Measurements from ENCODE around the gene PRKX.
"Not testable (repeated sequence)": the region's sequence is repeated elsewhere in the genome, so short reads cannot be mapped to it uniquely, and the experiment has no call there.

The PRKX gene

GRCh38 chrX:3713225-3713936 is at the start of gene PRKX:
Gene PRKX, minus strand, starts transcription at chrX:3713649. Its CDS starts 396 bp downstream, at chrX:3713253.
- no peak for DNase-seq

- DNase-seq: no peak
Measured at GRCh38 chrX:3763111-3763510, 49.7 kb upstream of the PRKX start.

GRCh38 chrX:3757510-3758025 is 44.1 kb upstream of the PRKX start:
- no peak for DNase-seq

GRCh38 chrX:3748052-3748559 is 34.7 kb upstream of the PRKX start:
- DNase-seq: no peak

- DNase-seq: no peak
Measured at GRCh38 chrX:3743801-3744439, 30.5 kb upstream of the PRKX start.

GRCh38 chrX:3740946-3741345 is 27.5 kb upstream of the PRKX start:
- not testable (repeated sequence) for DNase-seq

GRCh38 chrX:3738509-3738908 is 25.1 kb upstream of the PRKX start:
- DNase-seq: no peak

- not testable (repeated sequence) for DNase-seq
Measured at GRCh38 chrX:3736536-3736935, 23.1 kb upstream of the PRKX start.

GRCh38 chrX:3735891-3736290 is 22.4 kb upstream of the PRKX start:
- DNase-seq: not testable (repeated sequence)

GRCh38 chrX:3734456-3734855 is 21.0 kb upstream of the PRKX start:
- not testable (repeated sequence) for DNase-seq

GRCh38 chrX:3733043-3733430 is 19.6 kb upstream of the PRKX start:
- no peak for DNase-seq

GRCh38 chrX:3732326-3733042 is 19.0 kb upstream of the PRKX start:
- DNase-seq: not testable (repeated sequence)

GRCh38 chrX:3728454-3728853 is 15.0 kb upstream of the PRKX start:
- DNase-seq: no peak

- DNase-seq: not testable (repeated sequence)
Measured at GRCh38 chrX:3723460-3723859, 10.0 kb upstream of the PRKX start.

- DNase-seq: no peak
Measured at GRCh38 chrX:3717742-3718420, 4.4 kb upstream of the PRKX start.

GRCh38 chrX:3715921-3716320 is 2.5 kb upstream of the PRKX start:
- no peak for DNase-seq

- not testable (repeated sequence) for DNase-seq
Measured at GRCh38 chrX:3714706-3715479, 1.4 kb upstream of the PRKX start.

- DNase-seq: no peak
Measured at GRCh38 chrX:3713937-3714434, 537 bp upstream of the PRKX start.

GRCh38 chrX:3712870-3713224 is 602 bp downstream of the PRKX start:
- no peak for DNase-seq

- DNase-seq: no peak
Measured at GRCh38 chrX:3712051-3712869, 1.2 kb downstream of the PRKX start.

- DNase-seq: no peak
Measured at GRCh38 chrX:3711331-3711917, 2.0 kb downstream of the PRKX start.
